K562 (cell line): ENCODE data around the gene NHLH1. TPM values are rescaled to one million over a fixed set of nuclear protein-coding genes. Genes with fewer than 3 reads are reported as not detected.

ENCODE experiments used
- ATF3 ChIP-seq, 2 experiments: fragments of 450-650 bp in 1 of 2; sonication (generic) in 1 of 2; formaldehyde crosslinking in 1 of 2; IDR thresholded peaks in 1 of 2; conservative IDR thresholded peaks in 1 of 2; 2 replicates each; pipeline versions ENCODE4 v1.6.1 to v1.8.1; 2016 to 2023; ENCODE audit warnings: mild to moderate bottlenecking in 2 of 2, moderate library complexity in 2 of 2, inconsistent platforms in 1 of 2, missing genetic modification reagents in 1 of 2
- BRD9 ChIP-seq: fragments of 450-650 bp; IDR thresholded peaks from 2 replicates; pipeline ENCODE4 v1.6.1; 2018; ENCODE audit warnings: low read depth; ENCODE audit not compliant: partially characterized antibody
- CTCF ChIP-seq, 3 experiments: IDR thresholded peaks in 2 of 3; conservative IDR thresholded peaks in 1 of 3; 2 replicates each; pipeline ENCODE4 v1.5.1; 2011 to 2012; ENCODE audit warnings: low read length in 3 of 3, mild to moderate bottlenecking in 3 of 3, control low read depth in 2 of 3, improper control_type of control experiment in 1 of 3, inconsistent platforms in 1 of 3, low read depth in 1 of 3, mixed read lengths in 1 of 3, moderate library complexity in 1 of 3; ENCODE audit not compliant: insufficient read depth in 2 of 3
- FOXA3 ChIP-seq, 2 experiments: fragments of 450-650 bp in 1 of 2; sonication (generic) in 1 of 2; formaldehyde crosslinking; IDR thresholded peaks in 1 of 2; conservative IDR thresholded peaks in 1 of 2; 2 replicates each; pipeline versions ENCODE4 v1.4.0 to v1.8.0; 2020 to 2022; ENCODE audit warnings: mild to moderate bottlenecking in 2 of 2, missing genetic modification reagents in 1 of 2
- KLF1 ChIP-seq: fragments of 450-650 bp; IDR thresholded peaks from 2 replicates; pipeline ENCODE4 v1.6.1; 2016; ENCODE audit warnings: missing genetic modification characterization, missing compliant biosample characterization
- KLF6 ChIP-seq: fragments of 250-450 bp; sonication (Bioruptor Pico); IDR thresholded peaks from 2 replicates; pipeline ENCODE4 v1.4.0; 2020; ENCODE audit warnings: mild to moderate bottlenecking, moderate library complexity, borderline replicate concordance
- MAX ChIP-seq: sonication (generic); formaldehyde crosslinking; IDR thresholded peaks from 2 replicates; pipeline ENCODE4 v1.9.0; 2022; ENCODE audit warnings: mild to moderate bottlenecking, missing genetic modification reagents
- MBD2 ChIP-seq: sonication (generic); IDR thresholded peaks from 2 replicates; pipeline ENCODE4 v1.6.1; 2016; ENCODE audit warnings: low read depth, borderline replicate concordance
- MYC ChIP-seq, 2 experiments: fragments of 250-450 bp in 1 of 2; sonication (Bioruptor Pico) in 1 of 2; IDR thresholded peaks; 2 replicates each; pipeline versions ENCODE4 v1.5.1 to v1.6.1; 2012 to 2021; ENCODE audit warnings: low read depth in 2 of 2, borderline replicate concordance in 1 of 2, improper control_type of control experiment in 1 of 2, low read length in 1 of 2, mild to moderate bottlenecking in 1 of 2, moderate library complexity in 1 of 2
- NFRKB ChIP-seq: fragments of 450-650 bp; IDR thresholded peaks from 2 replicates; pipeline ENCODE4 v1.6.1; 2016; ENCODE audit warnings: low read depth
- PHTF2 ChIP-seq: fragments of 250-450 bp; sonication (Bioruptor Pico); IDR thresholded peaks from 2 replicates; pipeline ENCODE4 v1.5.0; 2021; ENCODE audit warnings: mild to moderate bottlenecking
- RBBP5 ChIP-seq: fragments of 200-600 bp; sonication (generic); IDR thresholded peaks from 2 replicates; pipeline ENCODE4 v1.6.1; 2012; ENCODE audit warnings: borderline replicate concordance, mild to moderate bottlenecking, low read length, control low read depth, inconsistent platforms; ENCODE audit not compliant: insufficient read depth, poor library complexity, severe bottlenecking
- SMARCC2 ChIP-seq: fragments of 450-650 bp; IDR thresholded peaks from 2 replicates; pipeline ENCODE4 v1.6.1; 2017; ENCODE audit warnings: antibody characterized with exemption, moderate library complexity, mild to moderate bottlenecking, low read depth
- ZBTB33 ChIP-seq: sonication (generic); formaldehyde crosslinking; IDR thresholded peaks from 2 replicates; pipeline ENCODE4 v1.8.1; 2023; ENCODE audit warnings: mild to moderate bottlenecking, missing genetic modification reagents
- ZNF740 ChIP-seq, 3 experiments: fragments of 200-800 bp in 1 of 3; sonication (Bioruptor generic) in 1 of 3; sonication (generic) in 1 of 3; formaldehyde crosslinking in 1 of 3; IDR thresholded peaks; 2 replicates each; pipeline versions ENCODE4 v1.6.1 to v1.8.0; 2016 to 2022; ENCODE audit warnings: mild to moderate bottlenecking in 2 of 3, missing compliant biosample characterization in 2 of 3, missing genetic modification characterization in 2 of 3, missing genetic modification reagents in 1 of 3
- ZZZ3 ChIP-seq: fragments of 450-650 bp; IDR thresholded peaks from 2 replicates; pipeline ENCODE4 v1.6.1; 2016; ENCODE audit warnings: antibody characterized with exemption, mild to moderate bottlenecking, moderate library complexity
- polyA plus RNA-seq, 8 experiments: library from polyadenylated mRNA; depleted of rRNA in 4 of 8; stranded (reverse) in 5 of 8; unstranded in 3 of 8; fragments of >200 nt; fragmentation: Nextera tagmentation in 2 of 8; fragmentation: Illumina TruSeq in 1 of 8; extraction: Ambion mirVana in 2 of 8; extraction: Trizol in 1 of 8; gene quantifications; 2 replicates each; pipeline versions ENCODE4 v1.2.1 to v1.2.3, GENCODE V29; 2011 to 2014; ENCODE audit warnings: inconsistent platforms in 1 of 8, missing spikeins in 1 of 8
- total RNA-seq, 7 experiments: library from RNA; depleted of rRNA in 6 of 7; stranded (reverse); fragments of >200 nt in 6 of 7; fragmentation: Illumina TruSeq in 2 of 7; extraction: Trizol in 2 of 7; gene quantifications; 2 replicates each; pipeline versions ENCODE4 v1.2.1 to v1.2.3, GENCODE V29; 2011 to 2021; ENCODE audit warnings: low replicate concordance in 1 of 7

NHLH1 gene
- total and polyA plus RNA-seq, 9 of the 15 experiments (the other 6 are each of a cell fraction or from before 2014, with no cell fraction given) = 0.09 to 1.3 (median 0.35) TPM; not detected in 1

- TF ChIP-seq MYC (IDR thresholded peaks at IDR 0.05; ENCODE audit: low read depth, low read length) = no peak
- peak; percentile 33; the same call in 1 of the 2 replicates for TF ChIP-seq MYC (CRISPR knock-in tag; IDR thresholded peaks at IDR 0.05; ENCODE audit: borderline replicate concordance, low read depth)
- TF ChIP-seq KLF6 (CRISPR knock-in tag) = peak; percentile 80; the same call in 1 of the 2 replicates
- peak; percentile 19 for TF ChIP-seq BRD9
- TF ChIP-seq NFRKB = peak; percentile 96
- TF ChIP-seq ZNF740 (CRISPR knock-in tag; IDR thresholded peaks at IDR 0.05) = peak; percentile 67; the same call in 1 of the 2 replicates
- peak in 1 of 2 experiments; percentile 60; a peak in 1 of 4 replicates for TF ChIP-seq ZNF740 (tag; IDR thresholded peaks at IDR 0.05)
- peak; percentile 42 for TF ChIP-seq MAX (CRISPR knock-in tag)
- peak in 1 of 3 experiments; percentile 4; a peak in 1 of 6 replicates for TF ChIP-seq CTCF (IDR thresholded peaks at IDR 0.05 in 2 of 3, conservative IDR thresholded peaks at IDR 0.05 in 1 of 3; ENCODE audit: insufficient read depth in 2 of 3, low read depth in 1 of 3, low read length in 3 of 3)
- peak; percentile 51; the same call in 1 of the 2 replicates for TF ChIP-seq ZZZ3
- TF ChIP-seq SMARCC2 = no peak
- peak; percentile 64; the same call in 1 of the 2 replicates for TF ChIP-seq KLF1
- TF ChIP-seq PHTF2 (CRISPR knock-in tag) = no peak
- TF ChIP-seq ZBTB33 = peak; percentile 28; the same call in 1 of the 2 replicates
- TF ChIP-seq RBBP5 = peak; percentile 87
- TF ChIP-seq MBD2 = peak; percentile 85
- TF ChIP-seq FOXA3 (CRISPR knock-in tag; conservative IDR thresholded peaks at IDR 0.05 in 1 of 2, IDR thresholded peaks at IDR 0.05 in 1 of 2) = peak in 1 of 2 experiments; percentile 46; a peak in 2 of 4 replicates
- no peak for TF ChIP-seq ATF3 (IDR thresholded peaks at IDR 0.05)
- peak; percentile 6; the same call in 1 of the 2 replicates for TF ChIP-seq ATF3 (CRISPR knock-in tag; conservative IDR thresholded peaks at IDR 0.05)
These were observed 23.7 kb upstream of the NHLH1 start, which contains the start of the genes COPA and NCSTN (continued) for GRCh38 chr1:160342953-160343869.
